Mammary microvascular endothelial cell (primary cell): ENCODE measurements around the gene ADAM22. TPM values are rescaled to one million over a fixed set of nuclear protein-coding genes. Genes with fewer than 3 reads are reported as not detected.

Experiments
- total RNA-seq: library from RNA; depleted of rRNA; stranded (reverse); fragments of >200 nt; gene quantifications from 2 replicates; pipeline ENCODE4 v1.2.3, GENCODE V29; 2015

Gene ADAM22, protein sequence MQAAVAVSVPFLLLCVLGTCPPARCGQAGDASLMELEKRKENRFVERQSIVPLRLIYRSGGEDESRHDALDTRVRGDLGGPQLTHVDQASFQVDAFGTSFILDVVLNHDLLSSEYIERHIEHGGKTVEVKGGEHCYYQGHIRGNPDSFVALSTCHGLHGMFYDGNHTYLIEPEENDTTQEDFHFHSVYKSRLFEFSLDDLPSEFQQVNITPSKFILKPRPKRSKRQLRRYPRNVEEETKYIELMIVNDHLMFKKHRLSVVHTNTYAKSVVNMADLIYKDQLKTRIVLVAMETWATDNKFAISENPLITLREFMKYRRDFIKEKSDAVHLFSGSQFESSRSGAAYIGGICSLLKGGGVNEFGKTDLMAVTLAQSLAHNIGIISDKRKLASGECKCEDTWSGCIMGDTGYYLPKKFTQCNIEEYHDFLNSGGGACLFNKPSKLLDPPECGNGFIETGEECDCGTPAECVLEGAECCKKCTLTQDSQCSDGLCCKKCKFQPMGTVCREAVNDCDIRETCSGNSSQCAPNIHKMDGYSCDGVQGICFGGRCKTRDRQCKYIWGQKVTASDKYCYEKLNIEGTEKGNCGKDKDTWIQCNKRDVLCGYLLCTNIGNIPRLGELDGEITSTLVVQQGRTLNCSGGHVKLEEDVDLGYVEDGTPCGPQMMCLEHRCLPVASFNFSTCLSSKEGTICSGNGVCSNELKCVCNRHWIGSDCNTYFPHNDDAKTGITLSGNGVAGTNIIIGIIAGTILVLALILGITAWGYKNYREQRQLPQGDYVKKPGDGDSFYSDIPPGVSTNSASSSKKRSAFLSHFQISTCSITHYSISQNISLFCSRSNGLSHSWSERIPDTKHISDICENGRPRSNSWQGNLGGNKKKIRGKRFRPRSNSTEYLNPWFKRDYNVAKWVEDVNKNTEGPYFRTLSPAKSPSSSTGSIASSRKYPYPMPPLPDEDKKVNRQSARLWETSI
- 0.20 and 0.67 TPM in 2 replicates for total RNA-seq

DNA sequence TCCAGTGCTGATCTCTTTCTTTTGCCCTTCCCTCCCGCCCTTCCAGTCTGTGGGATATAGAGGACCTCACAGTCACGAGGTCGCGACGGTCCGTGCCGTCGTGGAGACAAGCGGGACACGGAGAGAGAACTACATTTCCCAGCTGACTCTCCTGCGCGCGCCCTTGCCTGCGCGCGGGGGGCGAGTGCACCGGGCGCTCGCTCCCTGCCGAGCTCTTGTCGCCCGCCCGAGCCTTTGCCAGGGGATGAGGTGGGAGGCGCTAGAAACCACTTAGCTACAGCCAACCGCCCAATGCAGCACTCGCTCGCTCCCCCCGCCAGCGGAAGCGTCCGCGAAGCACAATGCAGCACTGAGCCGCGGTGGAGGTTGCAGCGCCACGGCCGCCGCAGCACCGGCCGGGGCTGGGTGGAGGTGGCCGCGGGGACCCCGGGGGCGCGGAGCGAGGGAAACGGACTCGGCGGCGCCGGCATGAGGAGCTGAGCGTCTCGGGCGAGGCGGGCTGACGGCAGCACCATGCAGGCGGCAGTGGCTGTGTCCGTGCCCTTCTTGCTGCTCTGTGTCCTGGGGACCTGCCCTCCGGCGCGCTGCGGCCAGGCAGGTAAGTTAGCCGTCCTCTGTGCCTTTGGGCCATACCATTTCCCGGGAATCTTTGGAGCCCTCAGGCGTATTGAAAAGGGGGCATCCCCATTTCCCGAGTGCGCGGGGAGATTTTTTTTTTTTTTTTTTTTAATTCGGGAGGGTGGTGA lies at the start of gene ADAM22:
ADAM22 (plus strand) TSS at position 299 of the 746 bp plus-strand sequence; CDS start at position 514, 215 bp downstream.

DNA sequence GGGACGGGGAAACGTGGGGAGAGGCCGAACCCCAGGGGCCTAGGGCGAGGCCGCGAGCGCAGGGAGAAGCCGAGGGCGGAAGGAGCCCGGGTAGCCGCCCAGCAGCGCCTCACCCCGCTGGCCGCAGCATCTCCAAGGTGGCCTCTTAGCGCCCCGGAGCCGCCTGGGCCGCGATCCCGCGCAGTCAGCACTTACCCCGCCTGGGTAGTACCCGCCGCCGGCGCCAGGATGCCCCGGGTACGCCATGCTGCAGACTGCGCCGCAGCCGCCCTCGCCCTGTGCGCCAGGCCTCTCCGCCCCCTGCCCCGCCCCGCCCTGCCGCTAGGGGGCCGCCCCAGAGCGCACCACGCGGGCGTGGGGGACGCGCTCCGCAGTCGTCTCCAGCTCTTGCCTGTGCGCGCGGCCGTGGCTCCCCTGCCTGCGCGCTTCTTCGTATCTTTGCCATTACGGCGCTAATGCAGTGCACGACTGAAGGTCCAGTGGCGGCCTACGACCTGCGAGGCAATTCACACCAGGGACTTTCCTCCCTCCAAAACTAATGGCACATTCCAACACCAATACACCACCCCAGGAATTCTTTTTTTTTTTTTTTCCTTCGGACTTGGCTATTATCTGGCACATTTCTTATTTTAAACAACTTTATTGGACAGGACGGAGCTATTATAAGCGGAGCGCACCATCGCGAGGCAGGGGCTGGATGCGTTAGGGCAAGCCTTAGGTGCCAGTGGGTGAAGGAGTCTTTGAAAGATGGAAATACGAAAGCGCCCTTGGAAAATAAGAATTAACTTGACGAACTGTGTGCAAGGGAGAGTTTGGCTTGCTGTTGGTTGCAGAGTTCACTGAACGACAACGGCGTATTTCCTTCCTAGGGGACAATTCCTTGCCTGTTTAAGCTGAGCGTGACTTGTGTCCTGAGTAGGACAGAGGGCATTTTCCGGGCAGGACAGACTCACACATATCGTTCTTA lies 286.0 kb downstream of the ADAM22 start, which contains the start of gene SRI:
SRI (minus strand) TSS at position 258 of the 967 bp plus-strand sequence; CDS start at position 246, 12 bp downstream.

Other genes starting within 250 kb of the ADAM22 start
- 11.9 and 21.5 TPM in 2 replicates for gene SLC25A40, start 57.9 kb upstream of the ADAM22 start, total RNA-seq
- 30.1 and 39.7 TPM in 2 replicates for gene DBF4, start 57.8 kb upstream of the ADAM22 start, total RNA-seq